Measurements from ENCODE around the gene EEF1A2.

GRCh38 chr20:63492518-63492917 lies 6.4 kb downstream of the EEF1A2 start:
- TF ChIP-seq CTCF (IDR thresholded peaks at IDR 0.05; ENCODE audit: insufficient read depth, low read depth, low read length) (no peak), EZH2 (IDR thresholded peaks at IDR 0.05; ENCODE audit: insufficient read depth, low read length) (no peak)

Measured in astrocyte (in vitro differentiated cells and primary cell).